K562 (cell line): ENCODE data around the gene CACNA1C. TPM values are rescaled to one million over a fixed set of nuclear protein-coding genes. Genes with fewer than 3 reads are reported as not detected.

Source experiments
- ATAC-seq: fragments of 200-7000 bp; cut with Tn5 transposase; 3 replicates; pipeline ENCODE4 v1.9.1; 2020; ENCODE audit warnings: moderate library complexity
- Bru-seq: library from RNA; stranded (reverse); fragments of 400-500 nt; gene quantifications from one replicate; lab custom pipeline; 2021; lab: Mats Ljungman, UMichigan
- BruChase-seq, 2 experiments: library from RNA; stranded (reverse); fragments of 400-500 nt; gene quantifications; one replicate each; lab custom pipeline; 2021; lab: Mats Ljungman, UMichigan
- BruUV-seq: library from RNA; stranded (reverse); fragments of 400-500 nt; replicated peaks from 2 replicates; lab custom pipeline; 2021; lab: Mats Ljungman, UMichigan
- CTCF ChIA-PET: fragments of 300-600 bp; formaldehyde crosslinking; extraction: SDS; loops from one replicate; lab custom pipeline; 2021; ENCODE audit warnings: low intra/inter-chr PET ratio; lab: Yijun Ruan, JAX
- POLR2A ChIA-PET: fragments of 300-600, 350-650 bp; sonication (Branson Sonifier 250); formaldehyde crosslinking; extraction: SDS; loops from one replicate; lab custom pipeline; 2021; ENCODE audit warnings: antibody characterized with exemption, inconsistent platforms; lab: Yijun Ruan, JAX
- DNase-seq, 4 experiments: peaks; one replicate each; pipeline versions ENCODE4 v3.0.0 to v3.0.0-alpha.2; 2011 to 2018; ENCODE audit warnings: low spot score in 3 of 4, mixed read lengths in 3 of 4; ENCODE audit errors: extremely low read depth in 1 of 4
- FAIRE-seq: peaks from 2 replicates; lab custom pipeline; 2011; peaks lifted over from hg19 to GRCh38; lab: Jason Lieb, UNC
- H2AFZ ChIP-seq: 2 replicates; pipeline ENCODE4 v1.6.0; 2011; ENCODE audit warnings: low read depth, low read length, control low read depth, inconsistent platforms
- H3K27ac ChIP-seq: fragments of 200-600 bp; 3 replicates; pipeline ENCODE4 v1.8.0; 2011; ENCODE audit warnings: low read depth, mild to moderate bottlenecking, control low read depth, inconsistent platforms, low read length, moderate library complexity, mixed read lengths; ENCODE audit errors: extremely low read depth
- H3K27me3 ChIP-seq, 2 experiments: fragments of 300-600 bp in 1 of 2; 2 replicates in 1 of 2; 3 replicates in 1 of 2; pipeline versions ENCODE4 v1.6.0 to v1.8.0; 2011; ENCODE audit warnings: inconsistent platforms in 2 of 2, low read length in 2 of 2, mild to moderate bottlenecking in 1 of 2, mixed read lengths in 1 of 2, moderate library complexity in 1 of 2; ENCODE audit not compliant: control insufficient read depth in 2 of 2, insufficient read depth in 2 of 2
- H3K36me3 ChIP-seq: fragments of 300-600 bp; 3 replicates; pipeline ENCODE4 v1.8.0; 2011; ENCODE audit warnings: mild to moderate bottlenecking, low read length, inconsistent platforms; ENCODE audit not compliant: control insufficient read depth, insufficient read depth
- H3K4me1 ChIP-seq, 2 experiments: fragments of 200-600 bp in 1 of 2; replicated peaks in 1 of 2; 2 replicates in 1 of 2; 3 replicates in 1 of 2; pipeline versions ENCODE4 v1.5.1 to v1.8.0; 2011; ENCODE audit warnings: inconsistent platforms in 2 of 2, low read length in 2 of 2, mild to moderate bottlenecking in 1 of 2, mixed read lengths in 1 of 2, moderate library complexity in 1 of 2; ENCODE audit not compliant: control insufficient read depth in 2 of 2, insufficient read depth in 2 of 2
- H3K4me2 ChIP-seq: 2 replicates; pipeline ENCODE4 v1.6.1; 2011; ENCODE audit warnings: low read length, control low read depth, inconsistent platforms, mixed read lengths; ENCODE audit not compliant: insufficient read depth
- H3K4me3 ChIP-seq: fragments of 200-600 bp; sonication (generic), shearing (Covaris generic); 2 replicates; pipeline ENCODE4 v1.5.1; 2016; ENCODE audit warnings: control low read depth, inconsistent platforms
- H3K79me2 ChIP-seq: fragments of 200-600 bp; 3 replicates; pipeline ENCODE4 v1.8.0; 2011; ENCODE audit warnings: low read length, inconsistent platforms; ENCODE audit not compliant: control insufficient read depth, insufficient read depth
- H3K9ac ChIP-seq, 2 experiments: 2 replicates each; pipeline versions ENCODE4 v1.6.0 to v1.6.1; 2011; ENCODE audit warnings: low read depth in 2 of 2, low read length in 2 of 2, control low read depth in 1 of 2, inconsistent platforms in 1 of 2, mild to moderate bottlenecking in 1 of 2, mixed read lengths in 1 of 2; ENCODE audit not compliant: insufficient read depth in 1 of 2
- H3K9me1 ChIP-seq: one replicate; pipeline ENCODE4 v1.6.0; 2011; ENCODE audit warnings: inconsistent platforms, mild to moderate bottlenecking, low read length, moderate library complexity; ENCODE audit not compliant: control insufficient read depth, insufficient read depth
- H3K9me3 ChIP-seq: replicated peaks from 2 replicates; pipeline ENCODE4 v1.5.1; 2011; ENCODE audit warnings: low read depth, low read length, inconsistent platforms; ENCODE audit not compliant: control insufficient read depth, insufficient read depth
- H4K20me1 ChIP-seq: replicated peaks from 2 replicates; pipeline ENCODE4 v1.6.1; 2011; ENCODE audit warnings: low read length, inconsistent platforms, mixed read lengths; ENCODE audit not compliant: control insufficient read depth, insufficient read depth
- ATF1 ChIP-seq, 2 experiments: fragments of 450-650 bp in 1 of 2; IDR thresholded peaks; 2 replicates each; pipeline ENCODE4 v1.6.1; 2016; ENCODE audit warnings: missing compliant biosample characterization in 1 of 2, missing genetic modification characterization in 1 of 2
- ATF7 ChIP-seq: fragments of 450-650 bp; IDR thresholded peaks from 2 replicates; pipeline ENCODE4 v1.7.1; 2014; ENCODE audit warnings: mild to moderate bottlenecking, moderate library complexity
- CBX2 ChIP-seq: fragments of 200-600 bp; sonication (generic); IDR thresholded peaks from one replicate; pipeline ENCODE4 v1.6.1; 2012; ENCODE audit warnings: mild to moderate bottlenecking, low read length, inconsistent platforms; ENCODE audit not compliant: insufficient read depth, poor library complexity, severe bottlenecking
- EP300 ChIP-seq: IDR thresholded peaks from 2 replicates; pipeline ENCODE4 v1.6.1; 2012; ENCODE audit warnings: low read length, improper control_type of control experiment
- FOXK2 ChIP-seq, 2 experiments: fragments of 450-650 bp; IDR thresholded peaks in 1 of 2; conservative IDR thresholded peaks in 1 of 2; 2 replicates each; pipeline ENCODE4 v1.6.1; 2016; ENCODE audit warnings: low read depth in 2 of 2, mild to moderate bottlenecking in 1 of 2
- FOXP1 ChIP-seq: sonication (generic); formaldehyde crosslinking; IDR thresholded peaks from 2 replicates; pipeline ENCODE4 v1.8.0; 2022; ENCODE audit warnings: mild to moderate bottlenecking, missing genetic modification reagents
- HCFC1 ChIP-seq: IDR thresholded peaks from 2 replicates; pipeline ENCODE4 v1.6.1; 2012; ENCODE audit warnings: low read depth, low read length, improper control_type of control experiment
- MECOM ChIP-seq: fragments of 250-450 bp; sonication (Bioruptor Pico); IDR thresholded peaks from 2 replicates; pipeline ENCODE4 v1.8.0; 2022; ENCODE audit warnings: inconsistent platforms
- PHB ChIP-seq: fragments of 250-450 bp; sonication (Bioruptor Pico); IDR thresholded peaks from 2 replicates; pipeline ENCODE4 v1.5.0; 2021
- POLR2AphosphoS5 ChIP-seq: IDR thresholded peaks from 2 replicates; pipeline ENCODE4 v1.6.1; 2011; ENCODE audit warnings: mild to moderate bottlenecking, low read depth, low read length, moderate library complexity; ENCODE audit not compliant: control insufficient read depth, insufficient read depth
- STAT5A ChIP-seq: IDR thresholded peaks from 2 replicates; pipeline ENCODE4 v1.6.1; 2012; ENCODE audit warnings: low read length, inconsistent platforms, borderline replicate concordance
- TCF7 ChIP-seq: sonication (generic); IDR thresholded peaks from 2 replicates; pipeline ENCODE4 v1.6.1; 2016; ENCODE audit warnings: antibody characterized with exemption, borderline replicate concordance
- WGBS: fragments of 100-300 bp; shearing (Covaris generic); methylation state at CpG from one replicate; pipeline ENCODE4 v1.1.6; 2016; ENCODE audit warnings: low coverage, mixed read lengths; ENCODE audit not compliant: insufficient coverage; ENCODE audit errors: missing lambda C conversion rate; 5-methylcytosine and 5-hydroxymethylcytosine counted together
- in situ Hi-C: fragments of 300-500 bp; cut with MboI; formaldehyde crosslinking; loops from 4 replicates; pipeline ENCODE4 v1.15.0; 2018; ENCODE audit warnings: inconsistent platforms, mixed read lengths
- intact Hi-C: fragments of 100-400 bp; cut with micrococcal nuclease; formaldehyde crosslinking; loops from 2 replicates; pipeline ENCODE4 v1.14.2; 2022
- long read RNA-seq, 3 experiments: library from polyadenylated mRNA in 2 of 3; library from RNA in 1 of 3; unstranded in 2 of 3; stranded (forward) in 1 of 3; transcript quantifications; one replicate each; pipeline ENCODE4 v2.0.0, GENCODE V29; 2019 to 2022
- polyA minus RNA-seq, 3 experiments: library from RNA; depleted of rRNA, polyadenylated mRNA; stranded (reverse); fragments of >200 nt; gene quantifications; 2 replicates each; pipeline ENCODE4 v1.2.3, GENCODE V29; 2011
- polyA plus RNA-seq, 8 experiments: library from polyadenylated mRNA; depleted of rRNA in 4 of 8; stranded (reverse) in 5 of 8; unstranded in 3 of 8; fragments of >200 nt; fragmentation: Nextera tagmentation in 2 of 8; fragmentation: Illumina TruSeq in 1 of 8; extraction: Ambion mirVana in 2 of 8; extraction: Trizol in 1 of 8; gene quantifications; 2 replicates each; pipeline versions ENCODE4 v1.2.1 to v1.2.3, GENCODE V29; 2011 to 2014; ENCODE audit warnings: inconsistent platforms in 1 of 8, missing spikeins in 1 of 8
- total RNA-seq, 7 experiments: library from RNA; depleted of rRNA in 6 of 7; stranded (reverse); fragments of >200 nt in 6 of 7; fragmentation: Illumina TruSeq in 2 of 7; extraction: Trizol in 2 of 7; gene quantifications; 2 replicates each; pipeline versions ENCODE4 v1.2.1 to v1.2.3, GENCODE V29; 2011 to 2021; ENCODE audit warnings: low replicate concordance in 1 of 7
- TF ChIP-seq, protein P1 (sequence below): sonication (generic); formaldehyde crosslinking; IDR thresholded peaks from 2 replicates; pipeline ENCODE4 v1.4.0; 2020; ENCODE audit warnings: mild to moderate bottlenecking, missing genetic modification reagents

Gene CACNA1C
- not detected in 2 replicates for total RNA-seq (2011; cell fraction: chromatin; rRNA removed; ENCODE audit: low replicate concordance)
- not detected in 2 replicates for total RNA-seq (2011; cell fraction: nucleolus; rRNA removed)
- total RNA-seq (2011; cell fraction: nucleoplasm; rRNA removed): not detected in 2 replicates
- total RNA-seq (2014; rRNA removed) (not detected in 2 replicates), total RNA-seq (2014; rRNA removed; fragmentation: Illumina TruSeq; extraction: Trizol) (not detected in 2 replicates), total RNA-seq (2015; rRNA removed; fragmentation: Illumina TruSeq; extraction: Trizol) (not detected in 2 replicates), total RNA-seq (2021) (not detected in 2 replicates), polyA plus RNA-seq (2011; rRNA removed) (not detected in 2 replicates), polyA plus RNA-seq (2014; fragmentation: Illumina TruSeq; extraction: Trizol) (not detected in 2 replicates), polyA plus RNA-seq (2014; fragmentation: Nextera tagmentation; extraction: Ambion mirVana) (not detected), polyA plus RNA-seq (2014; rRNA removed) (not detected in 2 replicates), polyA minus RNA-seq (2011; rRNA and poly(A)+ RNA removed) (not detected in 2 replicates), Bru-seq, nascent RNA (percentile 4 among the genes with signal in this experiment), BruChase-seq, experiment 1, labeled RNA remaining after a 2-hour chase (percentile 1 among the genes with signal in this experiment), BruChase-seq, experiment 2, labeled RNA remaining after a 6-hour chase (percentile 2 among the genes with signal in this experiment)
- polyA plus RNA-seq (2011; cell fraction: cytosol; rRNA removed): not detected in 2 replicates
- not detected in 2 replicates for polyA plus RNA-seq (2011; cell fraction: nucleus; rRNA removed)
- polyA plus RNA-seq (2012): 0.01 and 0.24 TPM in 2 replicates
- not detected in 2 replicates for polyA minus RNA-seq (2011; cell fraction: cytosol; rRNA and poly(A)+ RNA removed)
- not detected in 2 replicates for polyA minus RNA-seq (2011; cell fraction: nucleus; rRNA and poly(A)+ RNA removed)
- long read RNA-seq, experiment 1, partial matches to known transcripts: 0 of 1 reads
- long read RNA-seq, experiment 1, other reads (novel, unspliced or antisense): 1 of 1 reads
- long read RNA-seq, experiment 2: 0 reads
- long read RNA-seq, experiment 3: 0 reads

DNA sequence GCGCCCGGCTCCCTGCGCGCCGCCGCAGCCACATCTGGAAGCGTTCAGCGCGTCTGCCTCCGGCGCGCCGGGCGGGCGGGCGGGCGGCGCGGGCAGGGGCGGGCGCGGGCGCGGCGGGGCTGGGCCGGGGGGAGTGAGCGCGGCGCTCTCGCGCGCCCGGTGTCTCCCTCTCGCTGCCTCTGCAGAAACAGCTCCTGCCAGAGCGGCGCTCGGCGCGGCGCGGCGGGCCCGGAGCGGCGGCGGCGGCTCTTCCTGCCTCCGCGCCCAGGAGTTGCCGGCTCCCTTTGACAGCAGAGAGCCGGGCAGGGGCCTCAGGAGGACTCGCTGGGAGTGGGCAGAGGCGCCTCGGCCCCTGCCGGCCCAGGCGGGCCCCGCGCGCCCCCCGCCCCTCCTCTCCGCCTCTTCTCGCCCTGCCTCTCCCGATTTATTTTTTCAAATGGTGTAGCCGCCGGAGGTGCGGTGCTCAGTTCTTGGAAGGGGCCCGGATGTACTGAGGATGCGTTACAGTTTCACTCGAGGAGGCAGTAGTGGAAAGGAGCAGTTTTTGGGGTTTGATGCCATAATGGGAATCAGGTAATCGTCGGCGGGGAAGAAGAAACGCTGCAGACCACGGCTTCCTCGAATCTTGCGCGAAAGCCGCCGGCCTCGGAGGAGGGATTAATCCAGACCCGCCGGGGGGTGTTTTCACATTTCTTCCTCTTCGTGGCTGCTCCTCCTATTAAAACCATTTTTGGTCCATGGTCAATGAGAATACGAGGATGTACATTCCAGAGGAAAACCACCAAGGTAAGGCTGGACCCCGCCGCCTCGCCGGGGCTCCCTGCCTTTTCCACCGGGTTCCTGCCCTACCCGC, at the start of gene CACNA1C:
TSS of gene CACNA1C (plus strand) at position 162 of the 853 bp plus-strand sequence. CDS start at position 738, 576 bp downstream.
- TF ChIP-seq TCF7 (no peak), PHB (CRISPR knock-in tag) (no peak), ATF7 (no peak), POLR2AphosphoS5 (no peak), FOXP1 (CRISPR knock-in tag) (no peak), ATF1 (CRISPR knock-in tag; IDR thresholded peaks at IDR 0.05) (no peak), ATF1 (tag; IDR thresholded peaks at IDR 0.05) (no peak), EP300 (no peak), CBX2 (no peak), STAT5A (no peak), FOXK2 (conservative IDR thresholded peaks at IDR 0.05 in 1 of 2, IDR thresholded peaks at IDR 0.05 in 1 of 2; ENCODE audit: low read depth in 2 of 2) (no peak), MECOM (CRISPR knock-in tag) (no peak), HCFC1 (no peak)
- TF ChIP-seq, protein P1, sequence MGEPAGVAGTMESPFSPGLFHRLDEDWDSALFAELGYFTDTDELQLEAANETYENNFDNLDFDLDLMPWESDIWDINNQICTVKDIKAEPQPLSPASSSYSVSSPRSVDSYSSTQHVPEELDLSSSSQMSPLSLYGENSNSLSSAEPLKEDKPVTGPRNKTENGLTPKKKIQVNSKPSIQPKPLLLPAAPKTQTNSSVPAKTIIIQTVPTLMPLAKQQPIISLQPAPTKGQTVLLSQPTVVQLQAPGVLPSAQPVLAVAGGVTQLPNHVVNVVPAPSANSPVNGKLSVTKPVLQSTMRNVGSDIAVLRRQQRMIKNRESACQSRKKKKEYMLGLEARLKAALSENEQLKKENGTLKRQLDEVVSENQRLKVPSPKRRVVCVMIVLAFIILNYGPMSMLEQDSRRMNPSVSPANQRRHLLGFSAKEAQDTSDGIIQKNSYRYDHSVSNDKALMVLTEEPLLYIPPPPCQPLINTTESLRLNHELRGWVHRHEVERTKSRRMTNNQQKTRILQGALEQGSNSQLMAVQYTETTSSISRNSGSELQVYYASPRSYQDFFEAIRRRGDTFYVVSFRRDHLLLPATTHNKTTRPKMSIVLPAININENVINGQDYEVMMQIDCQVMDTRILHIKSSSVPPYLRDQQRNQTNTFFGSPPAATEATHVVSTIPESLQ (CRISPR knock-in tag): no peak
- TF ChIP-seq, all 486 proteins: peak for 0
- CTCF ChIA-PET: no interaction called here
- DNase-seq: no peak
- POLR2A ChIA-PET: no interaction called here
- intact Hi-C loops (no loop called here), in situ Hi-C loops (loop anchor here (10.0 to 25.0 kb wide), 2 partner anchors 234 to 532 kb away; no protein-coding TSS in a partner anchor)
- H3K4me3 ChIP-seq: no peak within 1 kb of the TSS
- H3K9me3 ChIP-seq: no peaks in the 10 kb centered on the region
- H3K4me2 ChIP-seq: no peak within 1 kb of the TSS
- no peak within 1 kb of the TSS for H2AFZ ChIP-seq
- H3K9ac ChIP-seq: no peak within 1 kb of the TSS
- no TSS peak for BruUV-seq
- H3K9me1 ChIP-seq: no peaks in the 10 kb centered on the region
- no peak for ATAC-seq
- FAIRE-seq: no peak
- no peak within 1 kb of the TSS for H3K27ac ChIP-seq
- no peaks in the 10 kb centered on the region for H3K36me3 ChIP-seq
- H3K4me1 ChIP-seq: no peaks in the 10 kb centered on the region
- no peaks in the 10 kb centered on the region for H4K20me1 ChIP-seq
- 40% methylated on average over 20 of the region's 90 CpGs for WGBS
- peaks cover 0 to 24% of the 10 kb centered on the region in 2 experiments; a peak in 2 of 5 replicates for H3K27me3 ChIP-seq
- no peaks in the 10 kb centered on the region for H3K79me2 ChIP-seq
